Muscle of arm (tissue), 12 donors: ENCODE results near the gene SLC25A21. TPM values are rescaled to one million over a fixed set of nuclear protein-coding genes. Genes with fewer than 3 reads are reported as not detected.
"Not testable (repeated sequence)": the region's sequence is repeated elsewhere in the genome, so short reads cannot be mapped to it uniquely, and the experiment has no call there.

Experiments
- DNase-seq: peaks from one replicate; pipeline ENCODE4 v3.0.0-alpha.2; 2013
- polyA plus RNA-seq, 12 donors: library from polyadenylated mRNA; unstranded; fragments of 120-200 nt; gene quantifications; one replicate each; pipeline ENCODE4 v1.2.1, GENCODE V29; 2013; ENCODE audit not compliant: insufficient read length in 12 of 12

The SLC25A21 gene
- polyA plus RNA-seq, 12 donors, result 1.0 to 3.4 (median 1.5) TPM; not detected in 2

DNA sequence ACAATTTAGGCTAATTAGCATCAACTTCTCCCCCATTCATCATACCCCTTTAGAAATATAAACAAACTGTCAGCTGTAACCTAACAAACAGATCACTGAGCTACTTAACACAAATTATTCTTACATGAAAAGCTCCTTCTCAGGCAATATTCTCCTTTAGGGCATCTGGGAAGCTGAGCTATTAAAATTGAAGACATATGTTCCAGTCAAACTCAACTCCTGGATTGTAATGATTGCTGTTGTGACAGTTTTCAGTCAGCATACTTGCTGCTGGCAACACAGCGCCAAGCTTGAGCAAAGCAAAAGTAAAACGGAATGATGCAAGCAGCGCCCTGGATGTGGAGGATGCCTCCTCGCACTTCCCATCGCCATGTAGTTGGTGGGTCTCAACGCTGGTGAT is 82.4 kb downstream of the SLC25A21 start:
- no peak for DNase-seq

DNA sequence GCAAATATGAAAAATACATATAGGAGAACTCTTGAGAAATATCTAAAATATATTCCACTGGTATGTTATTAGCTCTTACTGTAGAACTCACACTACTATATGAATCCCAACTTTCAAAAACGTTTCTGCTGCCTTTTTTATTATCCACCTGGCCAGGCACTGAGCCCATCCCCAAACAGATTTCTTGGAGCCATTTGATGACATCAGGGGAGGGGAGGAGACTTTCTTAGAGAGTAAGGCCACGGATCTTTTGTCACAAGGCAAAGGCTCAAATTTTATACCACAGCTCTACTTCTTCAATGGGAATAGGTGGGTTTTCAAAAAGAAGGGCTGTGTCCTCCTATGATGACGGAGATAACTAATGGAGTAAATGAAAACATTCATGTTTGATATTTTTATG is 83.0 kb downstream of the SLC25A21 start:
- DNase-seq, result no peak

GRCh38 chr14:37088356-37089215 is 83.8 kb downstream of the SLC25A21 start:
- no peak for DNase-seq

DNA sequence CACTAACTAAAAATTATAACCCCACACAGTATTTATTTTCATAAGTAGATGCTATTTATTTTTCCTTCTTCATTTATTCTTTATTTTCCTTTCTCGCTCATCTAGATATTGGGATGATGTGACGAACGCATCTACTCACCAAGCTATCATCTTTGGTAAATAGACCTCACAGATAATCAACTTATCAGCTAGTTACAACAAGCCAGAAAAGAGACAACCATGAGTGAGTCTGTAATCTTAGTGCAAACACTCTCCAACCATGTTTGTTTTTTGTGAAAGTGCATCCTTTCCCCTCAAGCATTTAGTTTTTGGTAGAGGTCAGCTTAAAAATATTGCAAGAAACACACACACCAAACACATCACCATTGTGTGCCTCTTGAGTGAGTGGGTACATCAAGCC is 84.9 kb downstream of the SLC25A21 start:
- no peak for DNase-seq

GRCh38 chr14:37083599-37083998 is 88.8 kb downstream of the SLC25A21 start:
- no peak for DNase-seq

- no peak for DNase-seq
Measured at GRCh38 chr14:37082449-37082848, 90.0 kb downstream of the SLC25A21 start.

GRCh38 chr14:37081856-37082255 is 90.5 kb downstream of the SLC25A21 start:
- DNase-seq, result no peak

GRCh38 chr14:37081218-37081617 is 91.2 kb downstream of the SLC25A21 start:
- DNase-seq, result no peak

DNA sequence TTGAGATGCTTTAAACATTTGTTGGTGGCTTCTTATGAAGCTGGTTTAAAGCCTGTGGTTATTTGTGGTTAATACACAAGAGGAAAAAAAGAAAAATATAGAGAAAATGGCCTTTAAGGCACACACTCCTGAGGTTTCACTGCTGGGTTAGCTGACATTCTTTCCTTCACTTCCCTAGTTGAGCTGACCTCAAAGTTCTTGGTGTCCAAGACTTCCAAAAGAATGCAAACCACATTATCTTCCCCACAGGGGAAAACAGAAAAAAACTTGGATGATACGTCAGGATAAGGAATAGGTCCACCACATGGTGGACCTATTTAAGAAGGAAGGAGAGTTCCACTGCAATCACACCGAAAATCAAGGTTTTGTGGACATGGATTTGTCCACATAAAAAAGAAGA is 94.3 kb downstream of the SLC25A21 start:
- no peak for DNase-seq

- DNase-seq, result not testable (repeated sequence)
Measured at GRCh38 chr14:37074320-37074719, 98.1 kb downstream of the SLC25A21 start.

- DNase-seq, result no peak
Measured at GRCh38 chr14:37063467-37064240, 108.8 kb downstream of the SLC25A21 start.

DNA sequence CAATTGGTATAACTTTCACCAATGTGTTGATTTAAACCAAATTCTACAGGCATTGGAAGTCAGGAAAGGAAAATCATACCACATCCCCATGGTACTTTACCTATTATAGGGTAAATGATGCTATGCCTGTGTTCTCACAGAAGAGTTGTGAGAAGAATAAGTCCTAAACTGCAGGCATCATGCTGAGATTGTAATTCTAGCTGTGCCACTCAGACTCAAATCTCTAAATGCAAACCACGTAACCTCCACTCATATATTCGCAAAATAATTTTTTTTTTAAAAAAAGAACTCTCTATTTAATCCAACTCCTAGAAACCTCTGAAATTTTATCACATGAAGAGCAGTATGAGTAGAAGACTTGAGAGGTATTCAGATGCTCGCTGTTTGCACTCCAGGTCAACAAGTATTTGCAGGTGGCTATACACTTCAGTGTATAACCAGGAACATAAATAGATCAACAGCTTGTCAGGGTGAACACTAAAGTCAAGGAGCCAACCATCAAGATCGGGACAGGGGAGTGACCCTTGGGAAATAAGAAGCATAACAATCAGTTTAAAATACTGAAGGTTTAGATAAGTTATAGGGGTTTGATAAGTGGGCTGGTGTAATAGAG is 110.1 kb downstream of the SLC25A21 start:
- DNase-seq, result no peak

DNA sequence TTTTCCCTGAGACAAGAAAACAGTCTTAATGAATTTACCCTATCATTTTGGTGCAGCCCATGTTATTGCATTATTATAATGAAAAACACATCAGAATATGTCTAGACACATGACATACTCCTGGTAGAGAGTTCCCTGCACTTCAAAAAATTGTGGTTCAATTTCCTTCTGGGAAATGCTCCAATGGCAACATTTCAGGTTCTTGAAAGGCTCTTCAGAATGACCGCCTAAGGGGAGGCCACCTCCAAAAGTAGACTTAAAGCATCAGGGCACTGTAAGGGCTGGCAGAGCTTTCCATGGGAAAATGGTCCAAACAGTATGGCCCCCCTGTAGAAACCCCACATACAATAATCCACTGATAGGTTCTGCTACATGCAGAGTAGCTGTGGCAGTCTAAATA is 110.7 kb downstream of the SLC25A21 start:
- DNase-seq, result no peak

DNA sequence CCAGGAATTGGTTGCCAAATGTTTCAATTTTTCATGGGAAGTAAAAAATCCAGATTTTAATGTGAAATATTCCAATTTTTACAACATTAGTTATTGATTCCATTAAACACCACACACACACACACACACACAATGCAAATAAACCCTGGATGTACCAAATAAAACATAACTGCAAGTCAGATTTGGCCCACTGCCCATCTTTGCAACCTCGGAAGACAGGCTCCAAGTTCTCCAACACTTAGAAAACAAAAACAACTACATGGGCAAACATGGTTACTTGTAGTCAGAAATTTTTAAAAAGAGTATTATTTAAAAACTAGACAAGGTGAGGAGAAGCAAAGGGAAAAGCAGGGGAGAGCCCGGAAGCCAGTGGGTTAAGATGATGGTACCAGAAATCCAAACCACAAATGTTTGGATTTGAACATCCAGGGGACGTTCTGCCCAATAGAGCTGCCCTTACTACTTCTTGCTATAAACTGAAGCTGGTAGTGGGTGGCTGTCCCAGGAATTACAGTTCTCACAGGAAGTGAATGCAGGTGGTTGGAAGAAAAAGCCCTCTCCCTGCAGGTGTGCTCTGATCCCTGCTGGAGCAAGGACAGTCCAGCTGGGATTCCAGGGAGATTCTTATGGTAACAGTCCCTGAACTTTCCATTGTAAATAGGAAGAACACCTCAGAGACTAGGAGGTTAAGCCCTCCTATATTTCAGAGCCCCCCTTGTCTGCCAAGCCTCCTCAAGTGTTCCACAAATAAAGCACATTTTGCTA is 111.7 kb downstream of the SLC25A21 start:
- DNase-seq, result no peak

GRCh38 chr14:37057776-37058175 is 114.6 kb downstream of the SLC25A21 start:
- DNase-seq, result no peak

DNA sequence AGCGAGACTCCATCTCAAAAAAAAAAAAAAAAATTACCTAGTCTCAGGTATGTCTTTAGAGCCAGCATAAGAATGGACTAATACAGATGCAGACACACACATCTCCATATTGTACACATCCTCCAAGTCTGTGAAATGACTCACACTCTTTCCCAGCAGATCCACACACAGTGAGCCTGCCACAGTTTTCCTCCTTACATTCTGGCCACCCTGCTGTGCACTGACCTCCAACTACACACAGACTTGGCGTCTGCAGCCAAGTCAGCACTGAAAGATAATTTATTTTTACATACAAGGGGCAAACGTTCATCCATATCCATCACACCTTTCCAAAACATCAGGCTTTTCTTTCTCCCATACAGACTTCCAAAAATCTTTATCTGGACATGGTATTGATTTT is 115.9 kb downstream of the SLC25A21 start:
- DNase-seq, result no peak

- DNase-seq, result no peak
Measured at GRCh38 chr14:37054869-37055268, 117.5 kb downstream of the SLC25A21 start.

GRCh38 chr14:37054144-37054543 is 118.3 kb downstream of the SLC25A21 start:
- no peak for DNase-seq

DNA sequence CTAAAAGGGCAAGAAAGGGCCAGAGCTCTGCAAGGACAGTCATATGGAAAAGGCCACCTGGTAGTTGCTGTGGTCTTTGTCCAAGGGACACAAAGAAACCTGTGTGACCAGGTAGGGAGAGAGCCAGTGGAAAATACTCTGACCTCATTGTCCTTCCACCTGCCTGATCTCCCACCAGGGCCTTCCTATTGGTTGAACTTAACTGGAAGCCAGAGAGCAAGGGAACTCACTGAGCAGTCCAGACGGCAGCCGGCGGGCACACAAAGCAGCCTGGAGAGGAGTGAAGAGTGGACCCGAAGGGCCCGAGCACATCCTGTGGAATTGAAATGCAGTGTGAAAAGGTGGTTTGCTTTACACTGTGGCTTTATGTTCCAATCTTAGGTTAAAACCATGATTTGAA is 120.7 kb downstream of the SLC25A21 start:
- no peak for DNase-seq

GRCh38 chr14:37051153-37051552 is 121.3 kb downstream of the SLC25A21 start:
- no peak for DNase-seq

DNA sequence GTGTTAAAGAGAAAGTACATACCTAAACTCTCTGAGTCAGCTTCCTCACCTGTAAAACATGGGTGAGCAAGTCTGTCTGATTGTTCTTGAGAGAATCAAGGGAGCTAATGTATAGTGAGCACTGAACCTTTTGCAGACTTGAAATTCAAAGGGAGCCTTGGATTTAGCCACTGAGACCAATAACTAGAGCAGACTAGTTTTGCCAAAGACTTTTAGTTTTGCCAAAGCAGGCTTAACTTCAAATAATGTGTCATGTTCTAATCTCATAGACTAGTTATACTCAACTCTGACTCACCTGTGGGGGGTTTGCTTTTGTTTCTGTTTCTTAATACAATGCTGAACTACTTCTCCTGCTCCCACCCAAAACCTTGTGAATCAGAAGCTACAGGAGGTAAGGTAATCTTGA is 123.7 kb downstream of the SLC25A21 start:
- DNase-seq, result no peak

DNA sequence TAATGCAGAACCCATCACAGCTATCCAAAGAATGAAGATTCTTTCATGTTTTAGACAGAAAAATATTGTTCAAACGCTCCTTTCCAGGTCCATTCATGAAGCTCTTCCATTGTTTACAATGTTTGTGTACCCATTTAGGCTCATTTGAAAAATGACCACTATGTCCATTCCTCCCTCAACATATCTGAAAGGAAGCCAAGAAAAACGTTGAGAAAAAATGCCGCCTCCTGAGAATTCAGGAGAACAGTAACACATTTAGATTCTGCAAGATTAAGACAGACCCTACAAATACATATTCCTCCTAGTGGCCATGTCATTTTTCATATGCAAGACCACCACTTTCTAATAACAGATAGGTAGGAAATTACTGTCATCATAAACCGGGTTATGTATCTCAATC is 124.4 kb downstream of the SLC25A21 start:
- no peak for DNase-seq
